ENCODE data around the gene R3HCC1L.
"Not testable (repeated sequence)": the region's sequence is repeated elsewhere in the genome, so short reads cannot be mapped to it uniquely, and the experiment has no call there.

R3HCC1L gene

GRCh38 chr10:98133075-98133752 lies 1.2 kb upstream of the R3HCC1L start:
- not testable (repeated sequence) for DNase-seq

GRCh38 chr10:98134117-98134430 lies 383 bp upstream of the R3HCC1L start:
- no peak for DNase-seq

- peak; percentile 14 for DNase-seq
Observed at GRCh38 chr10:98135222-98135899, 904 bp downstream of the R3HCC1L start.

GRCh38 chr10:98136775-98137174 lies 2.3 kb downstream of the R3HCC1L start:
- DNase-seq: not testable (repeated sequence)

GRCh38 chr10:98138031-98138430 lies 3.6 kb downstream of the R3HCC1L start:
- DNase-seq: no peak

- no peak for DNase-seq
Observed at GRCh38 chr10:98139431-98139830, 5.0 kb downstream of the R3HCC1L start.

- no peak for DNase-seq
Observed at GRCh38 chr10:98141484-98142073, 7.1 kb downstream of the R3HCC1L start.

- no peak for DNase-seq
Observed at GRCh38 chr10:98144985-98145384, 10.5 kb downstream of the R3HCC1L start.

- no peak for DNase-seq
Observed at GRCh38 chr10:98149858-98150257, 15.4 kb downstream of the R3HCC1L start.

- peak; percentile 11 for DNase-seq
Observed at GRCh38 chr10:98150544-98150943, 16.1 kb downstream of the R3HCC1L start.

GRCh38 chr10:98152778-98153177 lies 18.3 kb downstream of the R3HCC1L start:
- not testable (repeated sequence) for DNase-seq

GRCh38 chr10:98153213-98153958 lies 18.9 kb downstream of the R3HCC1L start:
- DNase-seq: not testable (repeated sequence)

- DNase-seq: no peak
Observed at GRCh38 chr10:98154076-98154475, 19.6 kb downstream of the R3HCC1L start.

- DNase-seq: no peak
Observed at GRCh38 chr10:98158576-98158975, 24.1 kb downstream of the R3HCC1L start.

GRCh38 chr10:98163941-98164340 lies 29.5 kb downstream of the R3HCC1L start:
- DNase-seq: no peak

GRCh38 chr10:98167191-98167590 lies 32.7 kb downstream of the R3HCC1L start:
- no peak for DNase-seq

- no peak for DNase-seq
Observed at GRCh38 chr10:98168147-98168546, 33.7 kb downstream of the R3HCC1L start.

GRCh38 chr10:98168766-98169165 lies 34.3 kb downstream of the R3HCC1L start:
- DNase-seq: no peak

GRCh38 chr10:98169379-98169778 lies 34.9 kb downstream of the R3HCC1L start:
- no peak for DNase-seq

- peak; percentile 45 for DNase-seq
Observed at GRCh38 chr10:98170249-98171117, 36.0 kb downstream of the R3HCC1L start.

- DNase-seq: peak; percentile 52
Observed at GRCh38 chr10:98172073-98172472, 37.6 kb downstream of the R3HCC1L start.

GRCh38 chr10:98172495-98172894 lies 38.0 kb downstream of the R3HCC1L start:
- DNase-seq: no peak

- no peak for DNase-seq
Observed at GRCh38 chr10:98173260-98173659, 38.8 kb downstream of the R3HCC1L start.
